Measurements from ENCODE around the gene ZEB2.

Gene ZEB2

GRCh38 chr2:144519934-144520731 is at the start of gene ZEB2:
Gene ZEB2 (minus strand): TSS chr2:144520119. CDS start chr2:144517350, 2,769 bp downstream.
- peak; percentile 91 for DNase-seq

GRCh38 chr2:144567745-144568144 is 47.8 kb upstream of the ZEB2 start:
- DNase-seq, result no peak

- no peak for DNase-seq
These were observed 46.5 kb upstream of the ZEB2 start for GRCh38 chr2:144566448-144566847.

GRCh38 chr2:144560251-144560650 is 40.3 kb upstream of the ZEB2 start:
- no peak for DNase-seq

GRCh38 chr2:144559681-144560080 is 39.8 kb upstream of the ZEB2 start:
- DNase-seq, result no peak

- no peak for DNase-seq
These were observed 39.3 kb upstream of the ZEB2 start for GRCh38 chr2:144559242-144559641.

DNA sequence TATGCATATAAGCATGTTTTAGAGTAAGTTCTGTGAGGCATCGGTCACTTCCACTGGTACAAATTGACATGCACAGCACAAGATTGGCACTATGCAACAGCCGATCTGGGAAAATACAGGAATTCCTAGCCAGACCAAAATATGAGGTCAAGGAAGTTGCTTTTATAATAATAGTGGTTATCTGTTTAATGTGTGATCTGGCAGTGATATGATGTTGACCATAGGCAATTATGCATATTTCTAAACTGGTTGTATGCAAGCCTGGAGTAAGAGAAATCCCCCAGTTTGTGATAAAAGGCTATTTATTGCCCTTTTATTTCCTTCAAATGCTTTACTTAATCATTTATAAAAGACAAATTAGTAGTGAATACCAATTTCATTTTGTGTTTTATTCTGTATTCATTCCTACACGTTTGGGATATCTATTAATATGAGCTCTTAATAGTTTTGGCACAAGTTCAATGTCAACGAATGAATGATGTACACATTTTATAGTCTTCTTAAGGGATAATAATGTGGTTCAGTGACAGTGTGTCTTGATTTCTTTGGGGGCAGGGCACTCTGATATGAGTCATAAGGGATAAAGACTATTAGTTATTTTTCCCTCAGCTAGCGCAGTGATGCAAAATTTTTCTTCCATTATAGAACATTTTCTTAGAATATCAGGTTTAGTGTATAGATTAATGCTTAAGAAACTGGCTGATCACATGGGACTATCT is 34.7 kb upstream of the ZEB2 start:
- DNase-seq, result no peak

DNA sequence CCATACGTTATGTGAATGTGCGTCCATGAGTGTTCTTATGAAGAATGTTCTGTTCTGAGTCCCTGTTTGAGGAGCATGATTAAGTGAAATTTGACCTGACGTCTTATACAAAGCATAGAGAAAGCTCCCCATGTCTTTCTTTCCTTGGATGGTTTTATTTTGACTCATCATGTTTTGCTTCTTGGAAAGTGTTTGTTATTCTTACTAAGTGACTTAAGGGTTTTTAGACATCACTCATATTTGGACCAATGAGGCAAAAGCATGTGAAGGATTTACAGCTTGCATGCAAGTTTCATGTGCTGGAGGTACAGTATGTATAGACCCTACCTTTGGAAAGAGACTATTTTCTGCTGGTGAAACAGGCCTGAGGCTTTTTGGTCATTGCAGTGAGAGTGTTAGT is 33.5 kb upstream of the ZEB2 start:
- no peak for DNase-seq

DNA sequence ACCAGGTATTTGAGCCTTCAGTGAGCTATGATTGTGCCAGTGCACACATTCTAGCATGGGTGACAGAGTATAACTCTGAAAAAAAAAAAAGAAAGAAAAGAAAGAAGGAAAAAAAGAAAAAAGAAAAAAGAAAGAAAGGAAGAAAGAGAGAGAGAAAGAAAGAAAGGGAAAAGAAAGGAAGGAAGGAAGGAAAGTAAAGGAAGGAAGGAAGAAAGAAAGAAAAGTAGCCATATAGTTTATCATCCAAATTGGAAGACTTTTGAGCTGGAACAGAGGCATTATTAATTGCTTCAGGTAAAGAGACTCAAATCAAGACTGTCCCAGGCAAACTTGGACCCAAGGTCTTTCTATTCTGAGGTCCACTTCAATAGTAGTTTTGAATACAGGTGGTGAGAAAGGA is 32.9 kb upstream of the ZEB2 start:
- no peak for DNase-seq

DNA sequence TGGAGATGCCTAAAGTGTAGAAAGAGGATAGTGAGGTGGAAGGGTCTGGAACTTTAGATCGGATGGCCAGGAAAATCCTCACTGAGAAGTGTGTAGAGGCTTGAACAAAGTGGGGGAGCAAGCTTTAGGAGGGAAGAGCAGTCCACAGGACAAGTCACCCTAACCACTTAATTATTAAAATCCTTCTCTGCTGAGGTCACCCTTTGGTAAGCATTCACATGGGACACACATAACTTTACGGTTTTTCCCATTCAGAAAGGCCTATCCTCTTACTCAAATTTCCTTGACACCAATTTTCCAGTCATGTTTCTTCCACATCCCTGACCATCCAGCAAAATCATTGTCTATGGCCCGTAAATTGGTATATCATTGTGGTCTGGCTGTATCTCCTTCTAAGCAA is 31.0 kb upstream of the ZEB2 start:
- no peak for DNase-seq

- no peak for DNase-seq
These were observed 30.2 kb upstream of the ZEB2 start for GRCh38 chr2:144550084-144550483.

DNA sequence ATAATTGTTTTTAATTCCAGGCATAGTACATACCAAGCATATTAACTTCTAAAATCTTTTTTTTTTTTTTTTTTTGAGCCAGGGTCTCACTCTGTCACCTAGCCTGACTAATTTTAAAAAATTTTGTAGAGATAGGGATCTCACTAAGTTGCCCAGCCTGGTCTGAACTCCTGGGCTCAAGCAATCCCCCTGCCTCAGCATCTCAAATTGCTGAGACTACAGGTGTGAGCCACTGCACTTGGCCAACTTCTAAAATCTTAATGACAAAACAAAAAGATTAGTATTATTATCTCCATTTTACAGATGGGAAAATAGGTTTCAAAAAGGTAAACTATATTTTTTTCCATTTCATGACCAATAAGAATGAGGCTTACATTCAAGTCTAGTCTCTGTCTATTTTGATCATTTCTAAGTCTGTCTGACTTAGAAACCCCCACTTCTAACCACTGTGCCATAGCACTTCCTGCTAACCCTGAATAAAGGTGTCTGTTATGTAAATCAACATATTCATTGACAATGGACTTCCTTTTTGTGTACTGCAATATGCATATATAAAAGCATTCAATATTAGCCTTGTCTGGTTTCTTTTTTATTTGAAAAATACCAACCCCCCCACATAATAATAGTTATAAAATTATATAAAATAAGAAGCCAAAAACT is 28.7 kb upstream of the ZEB2 start:
- no peak for DNase-seq

DNA sequence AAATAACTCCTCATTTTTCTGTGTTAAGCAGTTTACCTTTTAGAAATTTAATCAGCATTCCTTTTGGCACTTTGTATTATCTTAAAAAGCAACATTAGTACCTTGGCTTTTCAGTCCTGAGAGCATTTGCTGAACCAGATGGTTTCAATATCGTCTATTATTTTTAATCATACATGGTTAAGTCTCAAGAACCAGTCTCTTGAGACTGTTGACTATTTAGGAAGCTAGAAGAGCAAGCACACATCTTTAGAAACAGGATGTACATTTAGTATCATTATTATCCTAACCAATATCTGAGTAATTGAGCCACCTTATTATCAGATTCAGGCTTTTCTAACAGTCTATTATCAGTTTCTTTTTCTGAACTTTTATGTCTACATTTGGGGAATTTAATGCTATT is 28.2 kb upstream of the ZEB2 start:
- peak; percentile 10 for DNase-seq

DNA sequence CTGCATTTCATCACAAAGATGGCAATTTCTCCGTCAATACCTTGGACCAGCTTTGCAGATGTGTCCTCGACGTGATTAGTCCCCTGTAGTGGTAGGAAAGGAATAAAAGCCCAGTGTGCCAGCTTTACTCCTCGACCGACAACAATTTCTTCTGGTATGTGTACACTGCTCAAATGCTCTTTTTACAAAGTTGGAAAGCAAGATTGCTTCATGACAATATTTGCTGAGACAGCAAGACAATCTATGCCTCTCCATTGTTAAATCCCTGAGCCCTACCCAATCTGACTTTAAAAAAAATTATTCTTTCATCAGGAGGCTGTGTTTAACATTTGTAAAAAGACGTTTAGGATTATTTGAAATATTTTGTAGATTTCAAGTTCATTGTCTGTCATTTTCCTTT is 27.6 kb upstream of the ZEB2 start:
- no peak for DNase-seq

DNA sequence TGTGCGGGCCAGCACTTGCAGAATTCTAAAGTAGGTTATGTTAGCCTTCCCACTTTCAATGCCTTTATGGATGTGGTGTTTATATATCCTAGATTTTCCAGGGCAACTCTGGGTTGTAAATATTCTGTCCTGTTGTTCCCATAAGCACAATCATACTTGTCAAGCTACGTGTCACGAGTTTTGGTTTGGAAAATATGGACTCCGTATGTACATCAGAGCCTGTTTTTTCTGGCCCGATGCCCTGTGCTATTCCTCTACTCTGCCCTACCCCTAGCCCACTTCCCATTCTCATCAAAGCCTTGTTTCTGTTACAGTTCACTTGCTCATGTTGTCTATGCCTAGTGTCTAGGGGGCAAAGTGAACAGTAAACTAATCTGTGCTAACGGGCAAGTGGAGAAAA is 27.0 kb upstream of the ZEB2 start:
- no peak for DNase-seq

- no peak for DNase-seq
These were observed 25.9 kb upstream of the ZEB2 start for GRCh38 chr2:144545787-144546186.

DNA sequence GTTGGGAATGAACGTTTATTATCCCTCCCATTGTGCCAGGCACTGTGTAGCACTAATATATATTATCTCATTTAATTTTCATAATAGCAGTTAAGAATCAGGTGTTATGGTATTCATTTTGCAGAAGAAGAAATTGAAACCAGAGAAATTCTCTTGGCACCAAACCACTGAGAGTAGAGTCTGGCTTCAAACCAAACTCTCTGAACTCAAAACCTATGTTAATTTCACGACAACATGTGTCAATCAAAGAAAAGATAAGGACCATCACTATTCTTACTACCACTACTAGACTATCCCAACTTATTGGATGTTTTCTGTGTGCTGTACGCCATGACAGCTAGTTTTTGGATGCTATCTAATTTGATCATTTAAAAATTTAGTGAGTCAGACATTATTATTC is 24.1 kb upstream of the ZEB2 start:
- no peak for DNase-seq

DNA sequence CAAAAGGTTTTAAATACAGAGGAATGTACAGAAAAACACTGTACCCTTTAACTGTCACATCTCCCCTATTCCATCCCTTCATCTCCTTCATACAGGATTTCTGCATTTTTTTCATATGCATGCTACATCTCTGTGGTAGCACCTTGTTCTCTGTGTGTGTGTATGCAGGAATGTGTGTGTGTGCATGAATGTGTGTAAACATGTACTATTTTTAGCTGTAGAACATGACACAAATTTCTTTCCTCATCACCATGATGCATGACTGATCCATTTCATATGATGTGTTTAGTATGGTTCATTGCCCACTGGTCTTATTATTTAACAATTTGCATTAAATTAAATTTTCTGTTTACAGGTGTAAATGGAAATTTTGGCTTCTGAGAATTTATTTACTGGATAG is 21.5 kb upstream of the ZEB2 start:
- DNase-seq, result no peak

DNA sequence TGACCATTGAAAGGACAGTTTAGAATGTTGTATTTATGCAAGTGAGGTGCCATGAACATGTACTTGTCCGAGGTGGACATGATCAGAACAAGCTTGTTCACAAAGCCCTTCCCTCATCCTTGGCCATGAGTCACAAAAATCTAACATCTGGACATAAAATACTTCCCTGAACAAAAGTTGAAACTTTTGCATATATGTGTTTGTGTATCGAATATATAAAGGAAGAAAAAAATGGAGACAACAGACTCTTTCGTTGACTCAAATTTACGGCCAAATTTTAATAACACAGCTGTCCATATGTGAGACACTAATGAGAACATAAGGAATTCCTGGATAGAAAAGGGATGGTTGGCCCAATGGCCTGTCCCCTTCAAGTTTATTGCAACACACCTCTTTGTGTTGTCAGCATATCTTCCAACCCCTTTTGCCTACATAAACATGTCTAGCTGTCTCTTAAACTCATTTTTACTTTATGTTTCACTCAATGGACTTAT is 19.4 kb upstream of the ZEB2 start:
- no peak for DNase-seq

- DNase-seq, result no peak
These were observed 15.4 kb upstream of the ZEB2 start for GRCh38 chr2:144535300-144535699.

DNA sequence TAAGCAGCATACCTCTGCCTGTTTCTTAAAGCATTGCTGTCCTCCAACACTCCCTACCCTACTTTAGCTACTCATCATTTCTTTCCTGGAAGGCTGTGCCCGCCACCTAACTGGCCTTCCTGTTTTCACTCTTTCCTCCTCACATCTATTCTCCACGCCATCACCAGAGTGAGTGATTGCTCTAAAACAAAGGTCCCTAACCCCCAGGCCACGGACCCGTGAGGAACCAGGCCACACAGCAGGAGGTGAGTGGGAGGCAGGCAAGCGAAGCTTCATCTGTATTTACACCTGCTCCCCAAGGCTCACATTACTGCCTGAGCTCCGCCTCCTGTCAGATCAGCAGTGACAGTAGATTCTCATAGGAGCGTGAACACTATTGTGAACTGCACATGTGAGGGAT is 13.3 kb upstream of the ZEB2 start:
- DNase-seq, result no peak

DNA sequence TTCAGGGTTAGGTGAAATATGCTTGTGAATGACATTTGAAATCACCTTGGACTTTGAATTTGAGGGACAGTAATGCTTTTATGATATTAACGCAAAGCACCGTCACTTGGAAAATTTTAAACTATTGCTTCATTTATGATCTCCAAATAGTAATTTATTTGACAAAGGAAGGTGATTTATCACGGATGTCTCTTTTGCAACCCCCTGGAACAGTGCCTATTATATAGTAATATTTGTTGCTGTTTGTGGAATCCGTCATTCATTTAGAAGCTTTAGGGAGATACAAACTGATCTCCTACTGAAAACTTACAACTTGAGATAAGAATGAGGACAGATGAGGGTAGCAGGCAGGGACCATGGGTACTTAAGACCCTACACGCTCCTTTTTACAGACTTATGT is 10.7 kb upstream of the ZEB2 start:
- no peak for DNase-seq

DNA sequence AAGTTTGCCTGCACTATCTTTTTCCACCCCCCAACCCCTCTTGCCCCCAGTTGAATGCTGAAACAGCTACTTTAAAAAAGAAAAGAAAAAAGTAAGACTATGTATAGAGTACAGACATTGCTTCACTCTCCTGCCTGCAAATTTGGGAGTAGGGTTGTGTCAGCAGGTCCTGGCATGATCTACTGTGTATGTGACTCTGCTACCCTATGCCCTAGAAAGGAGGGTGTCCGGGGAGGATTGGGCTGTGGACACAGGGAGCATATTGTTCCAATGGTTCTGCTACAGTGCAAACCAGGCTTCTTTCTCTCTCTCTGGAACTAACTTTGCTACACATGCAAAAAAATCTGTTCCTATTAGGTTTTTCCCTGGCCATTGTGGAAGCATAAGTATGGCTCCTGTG is 9.9 kb upstream of the ZEB2 start:
- no peak for DNase-seq

GRCh38 chr2:144528108-144528507 is 8.2 kb upstream of the ZEB2 start:
- no peak for DNase-seq
